SK-N-DZ (cell line): ENCODE measurements around the gene ADAT3.
"Not testable (repeated sequence)": the region's sequence is repeated elsewhere in the genome, so short reads cannot be mapped to it uniquely, and the experiment has no call there.

ENCODE experiments used
- DNase-seq: peaks from one replicate; pipeline ENCODE4 v3.0.0-alpha.2; 2015; ENCODE audit warnings: low spot score

ADAT3 gene

GRCh38 chr19:1866693-1867348 is 38.4 kb upstream of the ADAT3 start:
- no peak for DNase-seq

GRCh38 chr19:1867349-1867724 is 37.9 kb upstream of the ADAT3 start:
- no peak for DNase-seq

DNA sequence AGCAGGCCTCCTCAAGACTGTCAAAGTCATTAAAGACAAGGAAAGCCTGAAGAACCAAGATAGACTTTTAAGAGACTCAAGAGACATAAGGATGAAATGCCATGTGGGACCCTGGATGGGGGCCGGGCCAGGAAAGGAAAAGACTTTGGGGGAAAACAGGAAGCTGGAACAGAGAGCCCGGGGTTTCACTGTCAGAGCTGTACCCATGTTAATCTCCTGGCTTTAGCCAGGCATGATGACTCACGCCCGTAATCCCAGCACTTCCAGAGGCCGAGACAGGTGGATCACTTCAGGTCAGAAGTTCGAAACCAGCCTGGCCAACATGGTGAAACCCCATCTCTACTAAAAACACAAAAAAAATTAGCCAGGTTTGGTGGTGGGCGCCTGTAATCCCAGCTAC is 36.2 kb upstream of the ADAT3 start:
- DNase-seq: no peak

DNA sequence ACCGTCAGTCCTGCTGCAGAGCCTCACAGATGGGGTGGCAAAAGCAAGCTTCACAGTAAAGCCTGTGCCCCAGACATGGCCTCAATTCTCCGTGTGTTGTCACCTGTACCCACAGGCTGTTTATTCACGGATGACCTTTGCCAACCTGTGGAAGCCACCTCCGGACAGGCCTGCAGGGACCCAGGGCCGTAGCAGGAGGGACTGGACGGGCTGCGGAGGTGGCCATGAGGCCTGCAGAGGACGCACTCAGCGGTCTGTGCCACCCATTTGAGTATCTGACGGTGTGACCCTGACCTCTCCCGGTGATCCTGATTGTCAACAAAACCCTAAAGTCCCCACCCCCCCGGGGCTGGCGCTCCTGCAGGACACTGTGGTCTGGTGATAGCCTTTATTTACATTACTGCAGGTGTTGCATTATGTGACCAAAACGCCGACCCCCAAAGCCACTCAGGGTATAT is 34.0 kb upstream of the ADAT3 start:
- no peak for DNase-seq

- no peak for DNase-seq
Observed at GRCh38 chr19:1871630-1872029, 33.6 kb upstream of the ADAT3 start.

DNA sequence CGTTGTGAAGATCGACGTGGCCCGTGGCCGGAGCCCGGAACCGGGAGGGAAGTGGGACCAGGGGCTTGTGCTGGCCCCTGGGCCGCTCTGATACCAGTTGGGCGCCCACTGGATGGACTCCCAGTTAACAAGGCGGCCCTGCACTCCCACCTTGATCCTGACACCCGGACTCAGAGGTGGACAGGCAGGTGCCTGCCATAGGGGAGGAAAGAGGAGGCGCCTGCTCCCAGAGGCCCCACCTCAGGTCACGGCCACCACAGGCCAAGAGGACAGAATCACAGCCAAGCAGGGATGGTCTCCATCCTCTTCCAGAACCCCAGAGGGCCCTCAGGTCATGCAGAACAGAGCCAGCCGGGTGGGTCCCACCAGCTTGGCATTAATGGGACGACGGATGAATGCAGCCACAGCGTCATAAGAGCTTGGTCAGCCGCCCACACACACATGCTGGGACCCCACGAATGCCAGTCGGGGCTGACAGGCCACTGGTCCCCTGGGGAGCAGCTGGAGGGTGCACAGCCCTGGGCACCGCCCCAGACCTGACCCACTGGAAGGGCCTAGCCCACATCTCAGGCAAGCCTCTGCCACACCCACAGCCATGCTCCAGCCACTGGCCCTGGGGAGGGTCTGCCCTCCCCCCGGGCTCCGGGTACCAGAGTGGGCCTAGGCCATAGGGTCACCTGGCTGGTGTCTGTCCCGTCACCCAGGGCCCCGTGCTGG is 32.2 kb upstream of the ADAT3 start:
- DNase-seq: no peak

DNA sequence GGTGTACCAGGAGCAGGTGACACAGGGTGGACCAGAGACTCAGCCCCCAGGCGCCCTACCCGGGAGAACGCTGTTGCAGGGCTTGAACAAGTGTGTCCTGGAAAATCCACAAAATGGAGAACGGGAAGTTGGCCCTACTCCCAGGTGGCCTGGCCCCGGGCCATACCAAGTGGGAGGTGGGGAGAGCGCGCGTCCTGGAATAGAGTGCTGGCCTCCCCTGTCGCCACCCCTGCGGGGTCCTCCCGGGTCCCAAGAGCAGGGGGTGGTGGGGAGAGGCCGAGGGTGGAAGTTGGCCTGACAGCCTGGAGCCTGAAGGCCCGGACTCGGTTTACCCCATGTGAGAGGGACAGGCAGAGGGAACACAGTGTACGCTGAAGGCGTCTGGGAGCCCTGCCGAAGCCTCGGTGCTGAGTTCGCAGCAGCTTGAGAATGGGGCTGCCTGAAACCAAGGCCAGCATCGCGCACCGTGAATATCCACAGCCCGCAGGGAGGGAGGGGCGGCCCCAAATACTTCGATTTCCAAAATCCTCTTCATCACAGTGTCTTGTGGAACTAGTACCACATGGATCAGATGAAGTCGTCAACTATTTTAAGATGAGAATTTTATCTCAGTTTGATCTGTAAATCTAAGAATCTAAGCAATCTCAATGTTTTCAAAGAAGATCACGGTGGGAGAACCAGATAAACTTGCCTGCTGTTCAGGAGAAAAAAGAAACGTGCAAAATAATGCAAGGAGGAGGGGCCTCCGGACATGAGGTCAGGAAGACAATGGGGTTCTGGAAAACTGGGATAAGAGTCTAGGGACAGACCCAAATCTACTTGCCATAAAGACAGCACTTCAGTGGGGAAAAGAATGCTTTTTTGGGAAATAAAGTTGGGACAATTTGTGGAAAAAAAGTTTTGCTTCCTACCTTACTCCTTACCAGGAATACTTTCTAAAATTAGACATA is 31.4 kb upstream of the ADAT3 start:
- no peak for DNase-seq

DNA sequence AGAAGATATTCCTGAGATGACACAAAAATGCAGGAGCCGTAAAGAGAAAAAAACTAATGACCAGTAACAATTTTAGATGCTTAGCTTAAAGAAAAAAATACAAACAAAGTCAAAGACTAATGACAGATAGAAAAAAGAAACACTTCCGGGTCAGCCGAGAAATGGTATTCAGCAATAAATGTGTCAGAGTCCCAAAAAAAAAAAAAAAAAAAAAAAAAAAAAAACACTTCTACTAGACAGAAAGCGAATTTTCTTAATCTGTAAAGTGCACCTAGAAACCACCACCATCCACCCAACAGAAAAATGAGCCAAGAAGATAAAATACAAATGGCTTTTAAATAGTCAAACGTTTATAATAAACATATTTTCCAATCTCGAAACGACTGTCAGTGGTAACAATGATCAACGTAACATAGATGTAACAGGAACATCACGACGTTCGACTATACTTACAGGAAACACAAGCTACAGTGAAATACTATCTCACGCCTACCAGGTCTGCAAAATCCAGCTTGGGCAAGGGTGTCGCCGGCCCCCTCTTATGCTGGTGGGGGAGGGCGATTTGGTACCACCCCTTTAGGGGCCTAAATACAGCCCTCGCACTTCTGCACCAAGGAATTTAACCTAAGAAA is 30.5 kb upstream of the ADAT3 start:
- no peak for DNase-seq

DNA sequence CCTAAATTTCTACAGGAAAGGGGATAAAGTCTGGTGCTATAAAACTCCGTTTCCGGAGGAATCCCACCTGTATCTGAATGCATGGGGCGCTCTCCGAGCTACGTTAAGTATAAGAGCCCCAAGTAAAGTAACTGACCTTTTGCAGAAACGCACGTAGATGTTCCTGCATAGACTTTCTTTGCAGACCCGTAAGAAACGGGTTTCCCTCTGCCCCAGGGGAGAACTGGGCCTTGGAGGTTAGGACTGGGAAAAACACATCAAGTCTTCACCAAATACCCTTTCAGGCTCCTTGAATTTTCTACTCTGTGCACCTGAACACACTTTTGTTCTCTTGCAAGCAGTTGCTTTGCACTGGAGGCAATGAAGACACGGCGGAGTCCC is 29.9 kb upstream of the ADAT3 start:
- DNase-seq: not testable (repeated sequence)

DNA sequence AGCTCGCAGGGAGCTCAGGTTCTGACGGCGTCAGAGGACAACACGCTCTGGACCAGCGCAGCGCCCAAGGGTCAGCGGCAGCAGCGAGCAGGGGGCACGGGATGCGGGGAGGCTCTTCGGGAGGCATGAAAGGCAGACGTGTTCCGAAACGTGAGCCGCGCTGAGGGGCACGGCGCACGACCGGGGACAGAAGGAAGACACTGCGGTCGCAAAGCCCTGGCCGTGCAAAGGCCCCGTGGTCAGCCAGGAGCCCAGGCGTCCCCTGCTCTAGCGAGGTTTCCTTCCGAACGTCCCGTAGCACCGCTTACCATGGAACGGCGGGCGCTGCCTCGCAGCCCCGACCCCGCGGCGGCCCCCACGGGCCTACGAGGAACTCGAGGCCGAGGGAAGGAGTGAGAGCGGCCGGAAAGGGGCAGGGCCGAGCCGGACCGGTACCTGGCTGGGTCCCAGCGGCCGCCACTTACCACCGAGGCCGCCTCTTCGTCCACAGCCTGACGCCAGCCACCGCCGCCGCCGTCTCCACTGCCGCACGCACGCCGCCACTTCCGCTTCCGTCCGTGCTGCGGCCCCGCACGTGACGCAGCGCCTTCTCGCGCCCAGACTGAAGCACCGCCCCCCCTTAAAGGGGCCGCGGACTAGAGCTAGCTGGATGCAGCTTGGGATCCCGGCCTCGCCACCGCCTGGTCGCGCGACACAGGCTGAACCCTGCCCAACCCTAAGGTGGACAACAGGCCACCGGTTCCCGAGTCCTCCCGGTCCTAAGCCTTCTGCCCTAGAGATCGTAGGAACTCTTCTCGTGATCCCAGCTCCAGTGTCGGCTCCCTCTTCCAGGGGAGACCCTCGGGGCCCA is 29.3 kb upstream of the ADAT3 start:
- peak; percentile 89 for DNase-seq

GRCh38 chr19:1876496-1877279 is 28.5 kb upstream of the ADAT3 start:
- not testable (repeated sequence) for DNase-seq

DNA sequence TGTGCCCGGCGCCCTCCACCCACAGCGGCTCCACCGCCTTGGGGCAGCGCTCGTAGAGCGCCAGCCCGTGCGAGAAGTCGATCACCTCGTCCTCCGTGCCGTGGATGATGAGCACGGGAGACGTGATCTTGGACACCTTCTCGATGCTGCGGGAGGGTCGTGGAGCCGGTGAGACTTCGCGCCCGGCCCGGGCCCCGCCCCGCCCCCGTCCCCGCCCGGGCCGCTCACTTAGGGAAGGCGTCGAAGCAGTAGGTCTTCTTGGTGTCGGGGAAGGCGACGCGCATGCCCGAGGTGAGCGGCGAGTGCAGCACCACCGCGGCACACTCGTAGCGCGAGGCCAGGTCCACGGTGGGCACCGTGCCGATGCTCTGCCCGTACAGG is 27.9 kb upstream of the ADAT3 start:
- not testable (repeated sequence) for DNase-seq

- DNase-seq: not testable (repeated sequence)
Observed at GRCh38 chr19:1878583-1878982, 26.6 kb upstream of the ADAT3 start.

GRCh38 chr19:1879982-1880381 is 25.2 kb upstream of the ADAT3 start:
- not testable (repeated sequence) for DNase-seq

DNA sequence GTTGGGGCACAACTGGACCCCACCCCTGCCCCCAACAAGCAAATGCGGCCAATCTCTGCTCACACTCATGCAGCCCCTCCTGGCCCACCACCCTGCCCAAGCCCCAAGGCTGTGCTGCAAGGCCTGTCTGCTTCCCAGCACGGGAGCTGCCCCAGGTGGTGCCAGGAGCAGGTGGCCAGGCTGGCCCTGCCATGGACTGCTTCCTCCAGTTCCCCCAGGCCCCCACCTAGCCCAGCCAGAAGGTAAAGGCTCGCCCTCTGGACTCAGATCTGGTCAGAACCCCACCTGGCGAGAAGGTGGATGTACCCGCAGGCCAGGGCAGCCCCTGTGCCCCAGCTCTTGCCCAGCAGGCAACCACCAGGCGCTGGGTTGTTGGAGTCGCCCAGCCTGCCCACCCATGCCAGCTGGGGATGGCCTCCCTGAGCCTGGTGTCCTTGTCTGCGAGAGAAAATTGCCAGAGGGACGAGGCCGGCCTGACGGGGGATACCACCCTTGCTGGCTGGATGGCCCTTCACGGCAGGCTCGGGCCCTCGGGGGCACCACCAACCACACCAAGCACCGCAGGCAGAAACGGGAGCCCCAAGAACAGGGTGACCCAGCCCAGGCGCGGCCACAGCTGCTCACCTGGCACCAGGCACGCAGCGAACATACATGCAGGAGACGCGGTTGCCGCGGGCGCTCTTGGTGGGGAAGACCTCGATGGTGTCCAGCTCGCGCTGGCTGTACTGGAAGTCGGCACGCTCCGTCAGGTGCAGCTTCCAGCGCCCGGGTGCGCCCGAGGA is 24.4 kb upstream of the ADAT3 start:
- no peak for DNase-seq

DNA sequence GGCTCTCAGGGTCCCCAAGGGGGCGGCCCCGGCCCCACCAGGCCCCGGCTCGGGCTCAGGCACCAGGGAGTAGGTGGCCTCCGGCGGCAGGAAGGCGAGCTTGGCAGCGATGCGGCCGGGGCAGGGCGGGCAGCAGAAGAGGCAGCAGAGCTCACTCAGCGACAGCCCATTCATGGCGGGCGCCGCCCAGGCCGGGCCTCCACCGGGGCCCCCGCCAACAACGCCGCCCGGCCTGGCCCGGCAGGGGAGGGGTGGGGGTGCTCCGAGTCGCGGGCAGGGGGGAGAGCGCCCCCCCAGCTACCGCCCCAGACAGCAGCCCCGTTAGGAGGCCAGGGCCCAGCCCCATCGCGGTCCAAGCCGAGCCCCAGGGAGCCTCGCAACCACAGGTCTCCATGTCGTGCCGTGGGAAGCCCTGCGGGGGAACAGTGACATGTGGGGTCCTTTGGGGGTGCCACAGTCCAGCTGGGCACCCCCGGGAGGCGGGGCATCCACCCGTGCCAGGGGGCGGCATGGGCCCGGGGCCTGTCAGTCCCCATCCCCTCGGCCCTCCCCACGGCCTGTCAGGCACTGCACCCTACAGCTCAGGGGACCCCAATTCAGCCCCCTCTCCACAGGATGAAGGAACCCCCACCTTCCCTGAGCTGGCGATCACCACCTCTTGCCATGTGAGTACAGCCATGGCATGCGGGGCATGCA is 23.7 kb upstream of the ADAT3 start:
- not testable (repeated sequence) for DNase-seq

GRCh38 chr19:1882089-1882785 is 23.0 kb upstream of the ADAT3 start:
- no peak for DNase-seq
